ENCODE measurements around the gene SAP130.

The SAP130 gene

GRCh38 chr2:128024816-128025215, 3.0 kb downstream of the SAP130 start:
- H3K9ac ChIP-seq (ENCODE audit: low read length): no peak overlapping the region
- H3K4me2 ChIP-seq (ENCODE audit: low read depth, low read length): no peak overlapping the region
- H2AFZ ChIP-seq (ENCODE audit: low read length): no peak overlapping the region
- H3K36me3 ChIP-seq (replicated peaks; ENCODE audit: insufficient read depth, low read length): no peaks in the 10 kb centered on the region
- no peak overlapping the region for H3K4me3 ChIP-seq (ENCODE audit: low read length)
- peaks cover 10% of the 10 kb centered on the region for H3K4me1 ChIP-seq (ENCODE audit: low read length)
- peaks cover 11% of the 10 kb centered on the region for H3F3A ChIP-seq (ENCODE audit: insufficient read depth, low read length)
- DNase-seq: no peak
- TF ChIP-seq EZH2phosphoT487 (IDR thresholded peaks at IDR 0.05; ENCODE audit: low read length): no peak
- TF ChIP-seq EZH2 (optimal IDR thresholded peaks at IDR 0.05; ENCODE audit: low read depth, low read length): no peak
- TF ChIP-seq CTCF (IDR thresholded peaks at IDR 0.05; ENCODE audit: low read length): no peak
- no peaks in the 10 kb centered on the region for H3K9me3 ChIP-seq (replicated peaks; ENCODE audit: insufficient read depth, low read length)
- no peaks in the 10 kb centered on the region for H4K20me1 ChIP-seq (ENCODE audit: insufficient read depth, low read length)
- H3K27ac ChIP-seq (ENCODE audit: low read length): no peak overlapping the region
- H3K79me2 ChIP-seq (ENCODE audit: low read length): peaks cover 54% of the 10 kb centered on the region
- no peaks in the 10 kb centered on the region for H3K9me2 ChIP-seq (replicated peaks; ENCODE audit: insufficient read depth, low read length)
- H3K27me3 ChIP-seq (replicated peaks; ENCODE audit: insufficient read depth, low read length): no peaks in the 10 kb centered on the region

GRCh38 chr2:128017561-128017960, 10.3 kb downstream of the SAP130 start:
- H4K20me1 ChIP-seq (ENCODE audit: insufficient read depth, low read length): no peaks in the 10 kb centered on the region
- H2AFZ ChIP-seq (ENCODE audit: low read length): no peak overlapping the region
- peaks cover 8% of the 10 kb centered on the region for H3K4me1 ChIP-seq (ENCODE audit: low read length)
- H3K4me2 ChIP-seq (ENCODE audit: low read depth, low read length): peak overlapping the region; percentile 61
- no peaks in the 10 kb centered on the region for H3K27me3 ChIP-seq (replicated peaks; ENCODE audit: insufficient read depth, low read length)
- H3K4me3 ChIP-seq (ENCODE audit: low read length): peak overlapping the region; percentile 26; the same call in 1 of the 2 replicates
- H3K36me3 ChIP-seq (replicated peaks; ENCODE audit: insufficient read depth, low read length): peaks cover 13% of the 10 kb centered on the region; the same call in 1 of the 2 replicates
- DNase-seq: peak; percentile 93
- H3K9me3 ChIP-seq (replicated peaks; ENCODE audit: insufficient read depth, low read length): no peaks in the 10 kb centered on the region
- H3K9ac ChIP-seq (ENCODE audit: low read length): peak overlapping the region; percentile 49
- H3K27ac ChIP-seq (ENCODE audit: low read length): peak overlapping the region; percentile 80
- H3K79me2 ChIP-seq (ENCODE audit: low read length): peaks cover 31% of the 10 kb centered on the region
- TF ChIP-seq EZH2phosphoT487 (IDR thresholded peaks at IDR 0.05; ENCODE audit: low read length) (no peak), CTCF (IDR thresholded peaks at IDR 0.05; ENCODE audit: low read length) (no peak), EZH2 (optimal IDR thresholded peaks at IDR 0.05; ENCODE audit: low read depth, low read length) (no peak)
- H3K9me2 ChIP-seq (replicated peaks; ENCODE audit: insufficient read depth, low read length): no peaks in the 10 kb centered on the region
- H3F3A ChIP-seq (ENCODE audit: insufficient read depth, low read length): peaks cover 9% of the 10 kb centered on the region; the same call in 1 of the 2 replicates

- peaks cover 8% of the 10 kb centered on the region for H3K4me1 ChIP-seq (ENCODE audit: low read length)
- H3K79me2 ChIP-seq (ENCODE audit: low read length): peaks cover 24% of the 10 kb centered on the region
- DNase-seq: no peak
- no peak overlapping the region for H3K9ac ChIP-seq (ENCODE audit: low read length)
- no peak overlapping the region for H3K4me3 ChIP-seq (ENCODE audit: low read length)
- peaks cover 9% of the 10 kb centered on the region; the same call in 1 of the 2 replicates for H3F3A ChIP-seq (ENCODE audit: insufficient read depth, low read length)
- H3K4me2 ChIP-seq (ENCODE audit: low read depth, low read length): no peak overlapping the region
- peaks cover 13% of the 10 kb centered on the region; the same call in 1 of the 2 replicates for H3K36me3 ChIP-seq (replicated peaks; ENCODE audit: insufficient read depth, low read length)
- H3K27ac ChIP-seq (ENCODE audit: low read length): peak overlapping the region; percentile 80; the same call in 1 of the 2 replicates
- H3K9me3 ChIP-seq (replicated peaks; ENCODE audit: insufficient read depth, low read length): no peaks in the 10 kb centered on the region
- H3K27me3 ChIP-seq (replicated peaks; ENCODE audit: insufficient read depth, low read length): no peaks in the 10 kb centered on the region
- TF ChIP-seq EZH2phosphoT487 (IDR thresholded peaks at IDR 0.05; ENCODE audit: low read length) (no peak), CTCF (IDR thresholded peaks at IDR 0.05; ENCODE audit: low read length) (no peak), EZH2 (optimal IDR thresholded peaks at IDR 0.05; ENCODE audit: low read depth, low read length) (no peak)
- H2AFZ ChIP-seq (ENCODE audit: low read length): no peak overlapping the region
- no peaks in the 10 kb centered on the region for H4K20me1 ChIP-seq (ENCODE audit: insufficient read depth, low read length)
- H3K9me2 ChIP-seq (replicated peaks; ENCODE audit: insufficient read depth, low read length): no peaks in the 10 kb centered on the region
Measured at GRCh38 chr2:128016620-128017019, 11.2 kb downstream of the SAP130 start.

All from MM.1S (cell line).